GM18519 (cell line): Measurements from ENCODE around the gene CD6.
"Not testable (repeated sequence)": the region's sequence is repeated elsewhere in the genome, so short reads cannot be mapped to it uniquely, and the experiment has no call there.

ENCODE experiments used
- ATAC-seq: cut with Tn5 transposase; IDR thresholded peaks from one replicate; pipeline ENCODE4 v1.9.1; 2021; ENCODE audit warnings: mild to moderate bottlenecking, moderate library complexity; ENCODE audit not compliant: unreplicated experiment, low FRiP score

The CD6 gene

DNA sequence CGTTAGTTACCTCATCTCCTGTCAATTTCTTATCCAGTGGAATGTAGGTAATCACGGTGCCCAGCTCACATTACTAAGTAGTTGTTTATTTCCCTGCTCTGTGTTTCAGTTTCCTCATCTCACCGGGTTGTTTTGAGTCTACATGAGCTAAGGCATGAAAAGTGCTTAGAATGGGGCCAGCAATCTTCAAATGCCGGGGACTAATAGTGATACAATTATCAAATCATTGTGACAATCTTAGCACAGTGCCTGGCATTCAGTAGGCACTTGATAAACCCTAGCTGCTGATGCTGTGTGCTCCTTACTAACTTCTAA is 77.5 kb downstream of the CD6 start:
- no peak for ATAC-seq

DNA sequence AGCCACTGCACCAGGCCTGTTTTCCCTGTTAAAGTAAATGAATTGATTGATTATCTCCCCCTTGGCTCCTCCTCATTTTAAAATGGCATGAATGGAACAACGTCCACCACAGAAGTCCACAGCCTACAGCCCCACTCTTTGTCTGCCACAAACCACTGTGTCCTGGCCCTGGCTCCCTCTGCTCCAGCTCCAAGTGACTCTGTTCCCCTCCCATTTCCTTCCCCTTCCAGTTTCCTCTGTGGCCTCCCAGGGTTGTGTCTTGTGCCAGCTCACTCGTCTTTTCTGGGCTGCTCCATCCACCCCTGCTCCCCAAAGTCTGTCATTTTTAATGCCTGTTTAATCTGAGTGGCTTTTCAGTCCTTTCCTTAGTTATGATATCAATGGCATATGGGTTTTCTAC is 78.4 kb downstream of the CD6 start:
- no peak for ATAC-seq

GRCh38 chr11:61052182-61052972 is 80.9 kb downstream of the CD6 start:
- ATAC-seq = no peak

GRCh38 chr11:61053191-61053590 is 81.7 kb downstream of the CD6 start:
- no peak for ATAC-seq

GRCh38 chr11:61054513-61054912 is 83.0 kb downstream of the CD6 start:
- ATAC-seq = no peak

DNA sequence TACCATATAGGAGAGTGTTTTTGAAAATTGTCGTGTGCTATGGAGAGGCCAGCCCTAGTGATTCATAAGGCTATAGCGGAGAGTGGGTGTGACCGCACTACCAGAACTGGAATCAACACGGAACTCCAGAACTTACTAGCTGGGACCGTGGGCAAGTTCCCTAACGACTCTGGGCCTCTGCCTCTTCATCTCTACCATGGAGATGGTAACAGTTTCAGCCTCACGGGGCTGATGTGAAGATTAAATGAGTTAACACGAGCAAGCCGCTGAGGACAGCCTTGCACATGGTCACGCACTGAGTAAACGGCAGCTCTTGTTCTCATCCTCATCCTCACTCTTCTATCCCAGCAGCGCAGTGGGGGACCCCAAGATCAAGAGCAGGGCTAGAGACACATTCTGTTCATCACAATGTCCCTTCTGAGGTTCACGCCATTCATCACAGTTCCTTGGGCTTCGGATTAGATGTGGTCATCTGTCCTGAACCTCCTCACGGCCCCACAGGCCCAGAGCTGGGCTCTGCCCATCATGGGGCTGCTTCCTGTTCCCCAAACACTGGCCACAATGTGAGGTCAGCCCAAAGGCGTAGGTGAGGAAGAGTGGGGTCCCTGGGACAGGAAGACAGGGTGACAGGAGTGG is 83.6 kb downstream of the CD6 start:
- no peak for ATAC-seq

- no peak for ATAC-seq
Observed at GRCh38 chr11:61055776-61056175, 84.3 kb downstream of the CD6 start.

- no peak for ATAC-seq
Observed at GRCh38 chr11:61056571-61056970, 85.1 kb downstream of the CD6 start.

DNA sequence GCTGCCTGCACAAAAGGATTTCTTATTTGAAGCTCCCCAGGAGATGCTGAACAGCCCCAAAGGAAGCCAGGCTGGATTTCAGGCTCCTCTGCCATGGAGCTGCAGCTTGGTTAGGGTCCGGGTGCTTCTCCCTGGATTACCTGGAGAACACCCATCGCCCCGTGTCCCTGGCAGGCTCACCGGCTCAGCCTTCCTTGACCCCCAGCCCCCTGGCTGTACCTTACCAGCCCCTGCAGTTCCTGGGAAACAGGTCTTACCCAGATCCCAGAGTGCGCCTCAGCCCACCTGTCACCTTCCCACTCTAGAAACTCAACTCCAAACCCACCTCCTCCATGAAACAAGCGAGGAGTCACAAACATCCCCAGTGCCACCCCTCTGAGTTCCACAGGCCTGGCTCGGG is 85.5 kb downstream of the CD6 start:
- no peak for ATAC-seq

DNA sequence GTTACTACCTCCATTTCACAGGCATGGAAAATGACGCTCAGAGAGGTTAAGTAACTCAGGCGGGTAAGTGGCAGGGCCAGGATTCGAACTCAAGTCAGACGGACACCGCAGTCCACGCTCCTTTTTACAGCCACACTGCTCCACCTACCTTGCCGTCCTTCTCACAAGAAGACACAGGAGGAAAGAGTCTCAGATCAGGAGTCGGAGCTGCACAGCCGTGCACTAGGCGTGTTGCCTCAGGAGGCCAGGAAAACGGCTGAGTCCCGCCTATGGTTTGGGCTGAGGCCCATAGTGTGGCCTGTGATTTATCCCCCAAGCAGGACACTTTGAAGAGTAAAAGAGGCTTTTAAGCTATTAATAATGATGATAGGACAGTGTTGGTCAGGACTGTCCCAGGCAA is 86.1 kb downstream of the CD6 start:
- no peak for ATAC-seq

- no peak for ATAC-seq
Observed at GRCh38 chr11:61058583-61059259, 87.2 kb downstream of the CD6 start.

- ATAC-seq = no peak
Observed at GRCh38 chr11:61059260-61059752, 87.8 kb downstream of the CD6 start.

- peak; percentile 70 for ATAC-seq
Observed at GRCh38 chr11:61061081-61061826, 89.8 kb downstream of the CD6 start.

GRCh38 chr11:61062181-61062930 is 90.9 kb downstream of the CD6 start:
- ATAC-seq = no peak

DNA sequence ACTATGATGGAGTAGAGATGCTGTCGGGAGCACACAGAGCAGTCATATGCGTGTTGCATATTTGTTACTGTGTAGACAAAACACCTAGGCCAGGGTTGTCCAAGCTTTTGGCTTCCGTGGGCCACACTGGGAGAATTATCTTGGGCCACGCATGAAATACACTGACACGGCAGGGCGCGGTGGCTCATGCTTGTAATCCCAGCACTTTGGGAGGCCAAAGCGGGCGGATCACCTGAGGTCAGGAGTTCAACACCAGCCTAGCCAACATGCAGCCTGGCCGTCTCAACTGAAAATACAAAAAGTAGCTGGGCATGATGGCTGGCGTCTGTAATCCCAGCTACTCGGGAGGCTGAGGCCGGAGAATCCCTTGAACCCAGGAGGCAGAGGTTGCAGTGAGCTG is 93.8 kb downstream of the CD6 start:
- not testable (repeated sequence) for ATAC-seq

DNA sequence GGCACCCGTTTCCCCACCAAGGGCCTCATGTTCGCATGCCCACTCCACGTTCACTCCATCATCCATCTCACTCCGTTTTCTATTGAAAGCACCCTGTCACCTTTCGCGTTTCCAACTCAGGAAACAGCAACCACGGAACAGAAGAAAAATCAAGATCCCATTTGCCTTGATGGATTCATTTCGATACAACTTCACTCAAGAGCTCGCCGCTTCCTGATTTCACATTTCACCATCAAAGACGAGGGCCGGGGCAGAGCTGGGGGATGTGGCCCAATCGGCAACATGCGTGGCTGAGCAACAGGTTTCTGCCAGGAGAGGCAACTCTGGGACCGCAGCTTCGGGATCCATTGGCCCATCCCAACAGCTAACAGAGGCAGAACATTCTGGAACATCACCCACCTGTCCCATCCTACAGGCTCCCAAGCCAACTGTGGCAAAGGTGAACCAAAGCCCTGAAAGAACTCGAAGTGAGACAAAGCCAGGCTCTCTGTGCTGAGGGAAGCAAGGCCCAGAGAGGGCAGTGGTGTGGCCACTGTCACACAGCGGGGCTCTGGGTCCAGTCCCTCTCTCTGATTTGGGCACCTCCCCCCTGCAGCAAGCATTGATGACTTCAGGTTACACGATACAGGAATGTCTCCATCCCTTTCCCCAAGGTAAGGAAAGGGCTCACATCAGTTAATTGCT is 94.6 kb downstream of the CD6 start:
- ATAC-seq = no peak

GRCh38 chr11:61066645-61067044 is 95.2 kb downstream of the CD6 start:
- ATAC-seq = no peak

GRCh38 chr11:61067782-61068446 is 96.4 kb downstream of the CD6 start:
- no peak for ATAC-seq

DNA sequence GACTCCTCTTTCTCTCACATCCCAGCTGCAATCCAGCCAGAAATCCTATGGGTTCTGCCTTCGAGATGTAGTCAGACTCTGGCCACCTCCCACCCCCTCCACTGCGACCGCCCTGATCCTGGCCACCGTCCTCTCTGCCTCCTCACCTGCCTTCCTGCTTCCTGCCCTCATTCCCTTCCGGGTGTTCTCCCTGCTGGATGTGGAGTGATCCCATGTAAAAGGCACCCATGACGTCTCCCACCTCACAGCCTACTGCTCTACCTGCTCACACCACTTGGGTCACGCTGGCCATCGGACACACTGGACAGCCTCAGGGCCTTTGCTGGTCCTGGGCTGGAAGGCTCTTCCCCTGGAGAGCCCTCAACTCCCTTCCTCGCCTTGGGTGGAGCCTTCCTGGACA is 97.1 kb downstream of the CD6 start:
- no peak for ATAC-seq
